Neutrophil (primary cell): Measurements from ENCODE around the gene NAA15.

Source experiments
- H3K27ac ChIP-seq: fragments of 200-600 bp; sonication (generic); 2 replicates; pipeline ENCODE4 v1.5.1; 2016; ENCODE audit warnings: mild to moderate bottlenecking, moderate library complexity
- H3K27me3 ChIP-seq: fragments of 200-600 bp; sonication (generic); 2 replicates; pipeline ENCODE4 v1.6.0; 2016; ENCODE audit warnings: mild to moderate bottlenecking
- H3K36me3 ChIP-seq: fragments of 200-600 bp; sonication (generic); 2 replicates; pipeline ENCODE4 v1.5.1; 2017
- H3K4me1 ChIP-seq, 2 experiments: fragments of 200-600 bp in 1 of 2; sonication (generic) in 1 of 2; 1 replicate in 1 of 2; 2 replicates in 1 of 2; pipeline versions ENCODE4 v1.5.1 to v1.6.1; 2013 to 2016; ENCODE audit warnings: low read depth in 1 of 2, low read length in 1 of 2, mild to moderate bottlenecking in 1 of 2, moderate library complexity in 1 of 2; ENCODE audit not compliant: control insufficient read depth in 1 of 2, insufficient read depth in 1 of 2
- H3K4me3 ChIP-seq, 2 experiments: fragments of 200-600 bp in 1 of 2; sonication (generic) in 1 of 2; 1 replicate in 1 of 2; 2 replicates in 1 of 2; pipeline ENCODE4 v1.5.1; 2013 to 2016; ENCODE audit warnings: low read depth in 1 of 2, low read length in 1 of 2, mild to moderate bottlenecking in 1 of 2, moderate library complexity in 1 of 2
- H3K9me3 ChIP-seq: fragments of 200-600 bp; sonication (generic); 2 replicates; pipeline ENCODE4 v1.5.1; 2016
- CTCF ChIP-seq: fragments of 200-600 bp; sonication (generic); IDR thresholded peaks from 2 replicates; pipeline ENCODE4 v1.5.1; 2016; ENCODE audit warnings: antibody characterized with exemption

NAA15 gene

GRCh38 chr4:139333046-139333445 is 31.7 kb downstream of the NAA15 start:
- Histone ChIP-seq H3K36me3 (peaks cover 6% of the 10 kb centered on the region), H3K27ac (no peak overlapping the region), H3K27me3 (no peaks in the 10 kb centered on the region), H3K4me1 (no peaks in the 10 kb centered on the region), H3K9me3 (no peaks in the 10 kb centered on the region), H3K4me3 (no peak overlapping the region)
- TF ChIP-seq CTCF, result no peak

GRCh38 chr4:139337612-139338011 is 36.3 kb downstream of the NAA15 start:
- Histone ChIP-seq H3K9me3 (no peaks in the 10 kb centered on the region), H3K4me3 (no peak overlapping the region), H3K27me3 (no peaks in the 10 kb centered on the region), H3K36me3 (peaks cover 6% of the 10 kb centered on the region), H3K4me1 (no peaks in the 10 kb centered on the region), H3K27ac (no peak overlapping the region)
- no peak for TF ChIP-seq CTCF

- Histone ChIP-seq H3K27me3 (no peaks in the 10 kb centered on the region), H3K4me1 (peaks cover 4 to 6% of the 10 kb centered on the region in 2 experiments), H3K9me3 (no peaks in the 10 kb centered on the region), H3K27ac (no peak overlapping the region), H3K4me3 (no peak overlapping the region), H3K36me3 (no peaks in the 10 kb centered on the region)
- TF ChIP-seq CTCF, result no peak
These were observed 60.0 kb downstream of the NAA15 start for GRCh38 chr4:139361301-139361700.

- H3K4me1 ChIP-seq, result peaks cover under 1 to 10% of the 10 kb centered on the region in 2 experiments
- H3K4me3 ChIP-seq, result no peak overlapping the region
- H3K27me3 ChIP-seq, result no peaks in the 10 kb centered on the region
- H3K36me3 ChIP-seq, result no peaks in the 10 kb centered on the region
- no peaks in the 10 kb centered on the region for H3K9me3 ChIP-seq
- TF ChIP-seq CTCF, result no peak
- no peak overlapping the region for H3K27ac ChIP-seq
These were observed 66.3 kb downstream of the NAA15 start for GRCh38 chr4:139367421-139368090.

- H3K9me3 ChIP-seq, result no peaks in the 10 kb centered on the region
- H3K27me3 ChIP-seq, result no peaks in the 10 kb centered on the region
- TF ChIP-seq CTCF, result no peak
- no peak overlapping the region for H3K27ac ChIP-seq
- peaks cover 0 to 5% of the 10 kb centered on the region in 2 experiments for H3K4me1 ChIP-seq
- H3K36me3 ChIP-seq, result no peaks in the 10 kb centered on the region
- H3K4me3 ChIP-seq, result no peak overlapping the region
These were observed 67.7 kb downstream of the NAA15 start for GRCh38 chr4:139368998-139369397.
